GM12874 (cell line): ENCODE measurements around the gene GALNT18.

Experiments used
- CTCF ChIP-seq: IDR thresholded peaks from 2 replicates; pipeline ENCODE4 v1.5.1; 2011; ENCODE audit warnings: low read depth, mild to moderate bottlenecking, control low read depth, low read length, moderate library complexity; ENCODE audit not compliant: insufficient read depth

Gene GALNT18

GRCh38 chr11:11250470-11250869, 371.3 kb downstream of the GALNT18 start:
- no peak for TF ChIP-seq CTCF

- TF ChIP-seq CTCF: no peak
Measured at GRCh38 chr11:11247576-11247975, 374.2 kb downstream of the GALNT18 start.

GRCh38 chr11:11247086-11247485, 374.7 kb downstream of the GALNT18 start:
- no peak for TF ChIP-seq CTCF

GRCh38 chr11:11246166-11246565, 375.6 kb downstream of the GALNT18 start:
- no peak for TF ChIP-seq CTCF

GRCh38 chr11:11245453-11245852, 376.4 kb downstream of the GALNT18 start:
- no peak for TF ChIP-seq CTCF

GRCh38 chr11:11244470-11245080, 377.2 kb downstream of the GALNT18 start:
- no peak for TF ChIP-seq CTCF

- TF ChIP-seq CTCF: no peak
Measured at GRCh38 chr11:11243590-11244469, 378.0 kb downstream of the GALNT18 start.
